ENCODE results near the gene TXNDC17.

GRCh38 chr17:6636105-6636504 is 4.8 kb upstream of the TXNDC17 start:
- TF ChIP-seq POLR2A (IDR thresholded peaks at IDR 0.05; ENCODE audit: low read depth, low read length) (no peak), POLR2AphosphoS5 (IDR thresholded peaks at IDR 0.05; ENCODE audit: low read depth, low read length) (no peak)
